HCT116 (cell line): Measurements from ENCODE around the gene VAV1. TPM values are rescaled to one million over a fixed set of nuclear protein-coding genes. Genes with fewer than 3 reads are reported as not detected.

Experiments
- ATAC-seq: fragments of 200-7000 bp; cut with Tn5 transposase; 2 replicates; pipeline ENCODE4 v1.9.1; 2020; ENCODE audit warnings: mild to moderate bottlenecking, moderate library complexity
- BruUV-seq: library from RNA; stranded (reverse); fragments of 400-500 nt; replicated peaks from 2 replicates; lab custom pipeline; 2021; lab: Mats Ljungman, UMichigan
- CTCF ChIA-PET: fragments of 300-600 bp; sonication (Branson Sonifier 250); formaldehyde crosslinking; loops from one replicate; lab custom pipeline; 2021; ENCODE audit warnings: antibody characterized with exemption; lab: Charles Lee
- POLR2A ChIA-PET: fragments of 300-600, 350-600 bp; sonication (Branson Sonifier 250); formaldehyde crosslinking; loops from one replicate; lab custom pipeline; 2021; ENCODE audit warnings: antibody characterized with exemption; lab: Charles Lee
- RAD21 ChIA-PET, 2 experiments: fragments of 300-600 bp; sonication (Branson Sonifier 250); formaldehyde crosslinking; loops; one replicate each; lab custom pipeline; 2023; ENCODE audit warnings: low total read pairs in 2 of 2; ENCODE audit not compliant: uncharacterized antibody in 2 of 2, unreplicated experiment in 2 of 2, low non-redundant PET in 1 of 2; lab: Charles Lee
- DNase-seq: peaks from one replicate; pipeline ENCODE4 v3.0.0-alpha.2; 2010; ENCODE audit warnings: low read depth, low spot score
- H2AFZ ChIP-seq: fragments of 200-600 bp; shearing (Covaris generic), sonication (generic); 2 replicates; pipeline ENCODE4 v1.6.1; 2017; ENCODE audit warnings: low read depth, mixed run types, mixed read lengths, antibody characterized with exemption, low read length; ENCODE audit not compliant: poor library complexity, severe bottlenecking
- H3K27ac ChIP-seq: 2 replicates; pipeline ENCODE4 v1.5.1; 2012; ENCODE audit warnings: low read depth, low read length
- H3K27me3 ChIP-seq: fragments of 200-600 bp; sonication (generic); 2 replicates; pipeline ENCODE4 v1.6.1; 2016; ENCODE audit warnings: mixed run types, low read length, mixed read lengths; ENCODE audit not compliant: insufficient read depth
- H3K36me3 ChIP-seq, 2 experiments: fragments of 200-500 bp in 1 of 2; fragments of 200-600 bp in 1 of 2; sonication (Bioruptor generic) in 1 of 2; sonication (generic) in 1 of 2; 2 replicates each; pipeline versions ENCODE4 v1.5.1 to v1.6.1; 2014 to 2016; ENCODE audit warnings: low read length in 2 of 2, inconsistent platforms in 1 of 2, mixed read lengths in 1 of 2, mixed run types in 1 of 2; ENCODE audit not compliant: insufficient read depth in 2 of 2, control insufficient read depth in 1 of 2
- H3K4me1 ChIP-seq, 2 experiments: fragments of 200-600 bp in 1 of 2; sonication (generic) in 1 of 2; 2 replicates each; pipeline versions ENCODE4 v1.5.1 to v1.6.1; 2012 to 2017; ENCODE audit warnings: low read length in 2 of 2, inconsistent platforms in 1 of 2, mild to moderate bottlenecking in 1 of 2, mixed read lengths in 1 of 2, mixed run types in 1 of 2, moderate library complexity in 1 of 2; ENCODE audit not compliant: insufficient read depth in 2 of 2, control insufficient read depth in 1 of 2
- H3K4me2 ChIP-seq: fragments of 200-600 bp; sonication (generic); 2 replicates; pipeline ENCODE4 v1.6.1; 2017; ENCODE audit warnings: mixed run types, low read length, mixed read lengths
- H3K4me3 ChIP-seq, 2 experiments: fragments of 200-600 bp in 1 of 2; sonication (generic) in 1 of 2; replicated peaks in 1 of 2; 2 replicates each; pipeline ENCODE4 v1.5.1; 2011 to 2016; ENCODE audit warnings: low read length in 2 of 2, control low read depth in 1 of 2, low read depth in 1 of 2, mild to moderate bottlenecking in 1 of 2, mixed read lengths in 1 of 2, mixed run types in 1 of 2
- H3K79me2 ChIP-seq: fragments of 200-600 bp; sonication (generic); 2 replicates; pipeline ENCODE4 v1.6.1; 2017; ENCODE audit warnings: mild to moderate bottlenecking, mixed run types, low read length, moderate library complexity, mixed read lengths; ENCODE audit not compliant: insufficient read depth
- H3K9ac ChIP-seq: fragments of 200-600 bp; sonication (generic); 2 replicates; pipeline ENCODE4 v1.6.1; 2016; ENCODE audit warnings: low read length, mixed read lengths
- H3K9me2 ChIP-seq: fragments of 200-600 bp; sonication (generic), shearing (Covaris generic); 2 replicates; pipeline ENCODE4 v1.6.1; 2017; ENCODE audit warnings: mixed run types, mild to moderate bottlenecking, moderate library complexity; ENCODE audit not compliant: insufficient read depth
- H3K9me3 ChIP-seq, 2 experiments: fragments of 200-500 bp in 1 of 2; fragments of 200-600 bp in 1 of 2; sonication (Bioruptor generic) in 1 of 2; sonication (generic) in 1 of 2; 2 replicates each; pipeline ENCODE4 v1.6.1; 2014 to 2017; ENCODE audit warnings: low read length in 2 of 2, mixed read lengths in 2 of 2, inconsistent platforms in 1 of 2, low read depth in 1 of 2, mild to moderate bottlenecking in 1 of 2, mixed run types in 1 of 2, moderate library complexity in 1 of 2; ENCODE audit not compliant: control insufficient read depth in 1 of 2, insufficient read depth in 1 of 2
- H4K20me1 ChIP-seq: fragments of 200-600 bp; sonication (generic), shearing (Covaris generic); 2 replicates; pipeline ENCODE4 v1.6.1; 2017; ENCODE audit warnings: mixed run types, mild to moderate bottlenecking, moderate library complexity; ENCODE audit not compliant: insufficient read depth
- ATF3 ChIP-seq: IDR thresholded peaks from 2 replicates; pipeline ENCODE4 v1.6.1; 2012
- CBX3 ChIP-seq: IDR thresholded peaks from 2 replicates; pipeline ENCODE4 v1.6.1; 2012; ENCODE audit warnings: low read depth
- CEBPB ChIP-seq: IDR thresholded peaks from 2 replicates; pipeline ENCODE4 v1.6.1; 2012; ENCODE audit warnings: low read depth
- EGR1 ChIP-seq: IDR thresholded peaks from 2 replicates; pipeline ENCODE4 v1.6.1; 2012; ENCODE audit warnings: low read depth
- ELF1 ChIP-seq: IDR thresholded peaks from 2 replicates; pipeline ENCODE4 v1.6.1; 2012; ENCODE audit warnings: low read depth, borderline replicate concordance
- EZH2 ChIP-seq: fragments of 200-600 bp; sonication (generic); IDR thresholded peaks from 2 replicates; pipeline ENCODE4 v1.6.1; 2017; ENCODE audit warnings: antibody characterized with exemption, mixed run types
- JUND ChIP-seq: IDR thresholded peaks from 2 replicates; pipeline ENCODE4 v1.6.1; 2012
- MAX ChIP-seq: IDR thresholded peaks from 2 replicates; pipeline ENCODE4 v1.6.1; 2012
- RAD21 ChIP-seq: IDR thresholded peaks from 2 replicates; pipeline ENCODE4 v1.6.1; 2012; ENCODE audit warnings: low read depth, mild to moderate bottlenecking
- SIN3A ChIP-seq: IDR thresholded peaks from 2 replicates; pipeline ENCODE4 v1.6.1; 2012; ENCODE audit warnings: low read depth
- SRF ChIP-seq: IDR thresholded peaks from 2 replicates; pipeline ENCODE4 v1.6.1; 2012; ENCODE audit warnings: low read depth
- TCF7L2 ChIP-seq: IDR thresholded peaks from 2 replicates; pipeline ENCODE4 v1.7.0; 2011; ENCODE audit warnings: borderline replicate concordance, inconsistent platforms; ENCODE audit not compliant: insufficient read depth, insufficient read length; ENCODE audit errors: extremely low read depth
- YY1 ChIP-seq: IDR thresholded peaks from 2 replicates; pipeline ENCODE4 v1.6.1; 2011; ENCODE audit warnings: low read length, low read depth, moderate library complexity, mild to moderate bottlenecking; ENCODE audit not compliant: insufficient replicate concordance; ENCODE audit errors: extremely low read depth
- ZFX ChIP-seq: fragments of 450-650 bp; IDR thresholded peaks from 2 replicates; pipeline ENCODE4 v1.6.1; 2017
- intact Hi-C: fragments of 100-400 bp; cut with micrococcal nuclease; formaldehyde crosslinking; loops from 2 replicates; pipeline ENCODE4 v1.10.0; 2022
- total RNA-seq: library from RNA; stranded (reverse); gene quantifications from one replicate; pipeline ENCODE4 v1.2.1, GENCODE V29; 2021; ENCODE audit not compliant: unreplicated experiment

VAV1 gene
- total RNA-seq, 1 experiment from 2014 or later, result 20.6 TPM

GRCh38 chr19:6875218-6875617 is 102.7 kb downstream of the VAV1 start:
- Histone ChIP-seq H3K79me2 (no peaks in the 10 kb centered on the region), H3K9ac (no peak overlapping the region), H3K27ac (no peak overlapping the region), H3K9me2 (no peaks in the 10 kb centered on the region), H3K27me3 (no peaks in the 10 kb centered on the region), H3K4me1 (no peaks in the 10 kb centered on the region), H2AFZ (no peak overlapping the region), H3K4me2 (no peak overlapping the region), H3K36me3 (no peaks in the 10 kb centered on the region), H3K9me3 (no peaks in the 10 kb centered on the region; a peak in 1 of 4 replicates), H4K20me1 (no peaks in the 10 kb centered on the region), H3K4me3 (no peak overlapping the region)
- ChIA-PET CTCF (no interaction called here), RAD21 (no interaction called here), POLR2A (no interaction called here)
- no peak for TF ChIP-seq SRF
- no peak for TF ChIP-seq EGR1
- TF ChIP-seq RAD21, result no peak
- no peak for TF ChIP-seq ELF1
- TF ChIP-seq CBX3, result no peak
- no peak for TF ChIP-seq ZFX
- TF ChIP-seq TCF7L2, result no peak
- no peak for TF ChIP-seq EZH2
- TF ChIP-seq YY1, result no peak
- TF ChIP-seq ATF3, result no peak
- TF ChIP-seq MAX, result no peak
- no peak for TF ChIP-seq CEBPB
- TF ChIP-seq JUND, result no peak
- TF ChIP-seq SIN3A, result no peak
- DNase-seq (no peak), ATAC-seq (no peak)
- BruUV-seq, result no TSS peak
- intact Hi-C loops, result no loop called here
